Gastrocnemius medialis (tissue), 4 donors: Measurements from ENCODE around the gene SGCD. TPM values are rescaled to one million over a fixed set of nuclear protein-coding genes. Genes with fewer than 3 reads are reported as not detected.
A peak's percentile ranks its signal among the peaks of the same experiment; 100 is the strongest.
"Not testable (repeated sequence)": the region's sequence is repeated elsewhere in the genome, so short reads cannot be mapped to it uniquely, and the experiment has no call there.

ENCODE experiments used
- ATAC-seq, 2 donors: fragments of 150-250 bp; one replicate each; pipeline ENCODE4 v1.9.1; 2016
- DNase-seq, 2 donors: peaks; one replicate each; pipeline ENCODE4 v3.0.0-alpha.2; 2019
- H3K27ac ChIP-seq, 4 donors: fragments of 200-600 bp; sonication (generic); 1 replicate in 1 of 4; 2 replicates in 3 of 4; pipeline ENCODE4 v1.5.1; 2016 to 2018; ENCODE audit warnings: mild to moderate bottlenecking in 2 of 4, moderate library complexity in 1 of 4
- H3K27me3 ChIP-seq, 3 donors: fragments of 200-600 bp; sonication (generic) in 2 of 3; 1 replicate in 1 of 3; 2 replicates in 2 of 3; pipeline versions ENCODE4 v1.5.1 to v1.6.0; 2016 to 2019; ENCODE audit warnings: mild to moderate bottlenecking in 1 of 3, moderate library complexity in 1 of 3
- H3K36me3 ChIP-seq, 2 donors: fragments of 200-600 bp; sonication (generic) in 1 of 2; one replicate each; pipeline ENCODE4 v1.5.1; 2017 to 2018
- H3K4me1 ChIP-seq, 2 donors: fragments of 200-600 bp; sonication (generic) in 1 of 2; one replicate each; pipeline ENCODE4 v1.5.1; 2016 to 2017; ENCODE audit warnings: mild to moderate bottlenecking in 2 of 2
- H3K4me3 ChIP-seq, 4 donors: fragments of 200-600 bp; sonication (generic) in 3 of 4; 1 replicate in 1 of 4; 2 replicates in 3 of 4; pipeline ENCODE4 v1.5.1; 2016 to 2019; ENCODE audit warnings: mild to moderate bottlenecking in 2 of 4
- H3K9me3 ChIP-seq, 3 donors: fragments of 200-600 bp; sonication (generic) in 2 of 3; 1 replicate in 1 of 3; 2 replicates in 2 of 3; pipeline ENCODE4 v1.5.1; 2016 to 2019
- POLR2A ChIP-seq, 2 donors: fragments of 450-650 bp; IDR thresholded peaks; one replicate each; pipeline ENCODE4 v1.6.1; 2017; ENCODE audit warnings: antibody characterized with exemption in 2 of 2, mild to moderate bottlenecking in 2 of 2, moderate library complexity in 2 of 2
- in situ Hi-C, 4 donors: fragments of 200-750 bp; cut with MboI; loops; one replicate each; pipeline versions ENCODE4 v1.15.0 to v1.8.0; 2017; ENCODE audit warnings: low sequenced_read_pairs in 4 of 4
- intact Hi-C: fragments of 100-400 bp; cut with DNase I; formaldehyde crosslinking; loops from one replicate; pipeline ENCODE4 v1.15.1; 2023; ENCODE audit warnings: low total_unique reads
- total RNA-seq, 4 donors: library from RNA; depleted of rRNA; stranded (reverse); fragments of >200 nt; gene quantifications; one replicate each; pipeline versions ENCODE4 v1.1.0 to v1.2.3, GENCODE V29; 2016
- TF ChIP-seq, protein P1 (sequence below), 5 experiments: fragments of 450-650 bp in 3 of 5; fragments of 200-600 bp in 2 of 5; sonication (generic) in 2 of 5; IDR thresholded peaks in 4 of 5; conservative IDR thresholded peaks in 1 of 5; 1 replicate in 4 of 5; 2 replicates in 1 of 5; pipeline ENCODE4 v1.5.1; 2016 to 2019; ENCODE audit warnings: antibody characterized with exemption in 5 of 5, mild to moderate bottlenecking in 3 of 5, moderate library complexity in 3 of 5

Gene SGCD
- total RNA-seq, 4 donors from 2014 or later, result 8.2 to 53.5 (median 35.8) TPM

DNA sequence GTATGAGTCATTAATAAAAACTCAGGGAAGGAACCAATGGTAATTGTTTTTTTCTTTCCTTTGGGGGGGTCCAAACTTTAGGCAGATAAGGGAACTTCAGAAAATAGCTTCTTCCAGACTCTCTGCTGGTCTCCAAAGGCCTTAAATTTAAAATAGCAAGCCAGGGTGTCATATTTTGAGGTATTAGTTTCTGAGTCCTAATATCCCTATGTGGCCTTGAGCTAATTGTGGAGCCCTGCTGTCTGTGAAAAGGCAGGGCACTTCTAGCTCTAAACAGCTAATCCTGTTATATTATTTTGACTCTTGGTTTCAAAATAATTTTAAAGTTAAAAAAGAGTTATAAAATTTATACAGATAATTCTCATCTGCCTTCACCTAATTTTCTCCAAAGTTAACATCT, 327.5 kb downstream of the SGCD start:
- Histone ChIP-seq H3K27ac (peak overlapping the region; percentile 7 to 45 (median 36)), H3K9me3 (no peaks in the 10 kb centered on the region), H3K4me1 (peaks cover 14 to 17% of the 10 kb centered on the region in 2 donors), H3K4me3 (no peak overlapping the region), H3K36me3 (no peaks in the 10 kb centered on the region), H3K27me3 (no peaks in the 10 kb centered on the region)
- TF ChIP-seq POLR2A (IDR thresholded peaks at IDR 0.05), result no peak
- TF ChIP-seq, protein P1, sequence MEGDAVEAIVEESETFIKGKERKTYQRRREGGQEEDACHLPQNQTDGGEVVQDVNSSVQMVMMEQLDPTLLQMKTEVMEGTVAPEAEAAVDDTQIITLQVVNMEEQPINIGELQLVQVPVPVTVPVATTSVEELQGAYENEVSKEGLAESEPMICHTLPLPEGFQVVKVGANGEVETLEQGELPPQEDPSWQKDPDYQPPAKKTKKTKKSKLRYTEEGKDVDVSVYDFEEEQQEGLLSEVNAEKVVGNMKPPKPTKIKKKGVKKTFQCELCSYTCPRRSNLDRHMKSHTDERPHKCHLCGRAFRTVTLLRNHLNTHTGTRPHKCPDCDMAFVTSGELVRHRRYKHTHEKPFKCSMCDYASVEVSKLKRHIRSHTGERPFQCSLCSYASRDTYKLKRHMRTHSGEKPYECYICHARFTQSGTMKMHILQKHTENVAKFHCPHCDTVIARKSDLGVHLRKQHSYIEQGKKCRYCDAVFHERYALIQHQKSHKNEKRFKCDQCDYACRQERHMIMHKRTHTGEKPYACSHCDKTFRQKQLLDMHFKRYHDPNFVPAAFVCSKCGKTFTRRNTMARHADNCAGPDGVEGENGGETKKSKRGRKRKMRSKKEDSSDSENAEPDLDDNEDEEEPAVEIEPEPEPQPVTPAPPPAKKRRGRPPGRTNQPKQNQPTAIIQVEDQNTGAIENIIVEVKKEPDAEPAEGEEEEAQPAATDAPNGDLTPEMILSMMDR (IDR thresholded peaks at IDR 0.05 in 4 of 5, conservative IDR thresholded peaks at IDR 0.05 in 1 of 5), result no peak
- ATAC-seq (peak in 1 of 2 donors; percentile 60), DNase-seq (no peak)
- in situ Hi-C loops (no loop called here), intact Hi-C loops (no loop called here)

DNA sequence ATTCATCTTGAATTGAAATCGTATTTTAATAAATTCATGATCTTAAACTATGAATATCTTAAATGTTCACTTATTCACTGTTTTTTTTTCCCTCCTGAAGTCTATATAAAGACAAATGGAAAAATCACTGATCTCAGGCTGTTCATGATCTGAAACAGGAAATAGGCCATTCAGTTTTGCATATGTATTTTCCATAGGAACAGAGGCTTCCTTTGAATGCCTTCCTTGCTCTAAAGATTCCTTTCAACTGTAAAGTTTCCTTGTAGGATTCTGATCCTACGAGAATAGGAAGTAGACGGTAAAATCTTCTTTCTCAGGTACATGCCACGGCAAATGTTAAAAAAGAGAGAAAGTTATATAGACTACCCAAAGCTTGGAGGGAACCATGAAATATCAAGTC, 328.8 kb downstream of the SGCD start:
- Histone ChIP-seq H3K36me3 (no peaks in the 10 kb centered on the region), H3K4me1 (peaks cover 14 to 17% of the 10 kb centered on the region in 2 donors), H3K4me3 (no peak overlapping the region), H3K27ac (no peak overlapping the region), H3K27me3 (no peaks in the 10 kb centered on the region), H3K9me3 (no peaks in the 10 kb centered on the region)
- DNase-seq, result no peak
- in situ Hi-C loops (no loop called here), intact Hi-C loops (no loop called here)
- ATAC-seq, result no peak
- TF ChIP-seq, protein P1 (IDR thresholded peaks at IDR 0.05 in 4 of 5, conservative IDR thresholded peaks at IDR 0.05 in 1 of 5), result no peak
- TF ChIP-seq POLR2A (IDR thresholded peaks at IDR 0.05), result no peak

DNA sequence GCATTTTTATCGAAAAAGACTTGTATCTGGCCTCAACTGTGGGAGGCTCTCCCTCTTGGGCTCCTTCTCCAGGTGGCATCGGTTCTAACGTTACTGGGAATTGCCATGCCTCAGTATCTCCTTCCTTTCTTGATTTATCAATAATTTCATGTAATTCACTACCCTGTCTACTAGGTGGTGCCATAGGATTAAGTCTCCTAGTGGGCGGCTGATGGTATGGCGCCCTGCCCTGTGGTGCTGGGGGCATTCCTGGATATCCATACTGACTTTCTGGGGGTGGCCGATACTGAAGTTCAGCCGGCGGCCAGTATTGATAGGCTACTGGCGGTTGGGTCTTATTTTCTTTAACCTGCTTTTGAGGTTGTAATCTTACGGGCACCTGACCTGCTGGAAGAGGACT, 337.9 kb downstream of the SGCD start:
- DNase-seq, ATAC-seq, H3K9me3 ChIP-seq, H3K4me1 ChIP-seq, intact Hi-C loops, in situ Hi-C loops, H3K36me3 ChIP-seq, H3K27me3 ChIP-seq, H3K27ac ChIP-seq, H3K4me3 ChIP-seq: not testable (repeated sequence)

DNA sequence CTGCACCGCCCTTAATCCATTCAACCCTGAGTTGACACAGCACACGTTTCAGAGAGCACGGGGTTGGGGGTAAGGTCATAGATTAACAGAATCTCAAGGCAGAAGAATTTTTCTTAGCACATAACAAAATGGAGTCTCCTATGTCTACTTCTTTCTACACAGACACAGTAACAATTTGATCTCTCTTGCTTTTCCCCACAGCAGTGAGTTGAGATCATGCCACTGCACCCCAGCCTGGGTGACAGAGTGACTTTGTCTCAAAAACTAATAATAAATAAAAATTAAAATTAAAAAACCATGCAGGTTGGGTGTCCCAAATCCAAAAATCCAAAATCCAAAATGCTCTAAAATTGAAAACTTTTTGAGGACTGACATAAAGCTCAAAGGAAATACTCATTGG, 339.7 kb downstream of the SGCD start:
- H3K9me3 ChIP-seq, ATAC-seq, DNase-seq, H3K4me3 ChIP-seq, in situ Hi-C loops, H3K27ac ChIP-seq, H3K27me3 ChIP-seq, H3K36me3 ChIP-seq, H3K4me1 ChIP-seq, intact Hi-C loops: not testable (repeated sequence)

DNA sequence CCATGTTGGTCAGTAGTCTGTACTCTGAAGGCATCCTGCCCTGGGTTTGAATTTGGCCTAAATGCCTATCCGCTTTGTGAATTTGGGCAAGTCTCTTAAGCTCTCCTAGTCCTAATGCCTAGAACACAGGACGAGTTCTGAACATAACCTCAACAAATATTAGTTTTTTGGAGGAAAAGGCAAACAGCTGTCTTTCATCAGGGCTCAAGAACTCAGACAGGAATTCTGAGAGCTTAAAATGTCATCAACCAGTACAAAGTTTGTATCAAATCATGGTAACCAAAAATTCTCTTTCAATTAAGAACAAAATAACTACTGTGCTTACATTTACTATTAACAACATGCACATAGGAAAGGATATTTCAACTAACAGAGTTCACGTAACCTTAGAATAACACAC, 340.7 kb downstream of the SGCD start:
- intact Hi-C loops, result no loop called here
- in situ Hi-C loops, result no loop called here
- no peaks in the 10 kb centered on the region for H3K9me3 ChIP-seq

More for the DNA sequence above, 340.7 kb downstream of the SGCD start:
- H3K4me3 ChIP-seq, result no peak overlapping the region
- H3K4me1 ChIP-seq, result peaks cover 0 to 8% of the 10 kb centered on the region in 2 donors
- DNase-seq (no peak), ATAC-seq (no peak)
- H3K27me3 ChIP-seq, result no peaks in the 10 kb centered on the region
- H3K27ac ChIP-seq, result no peak overlapping the region
- H3K36me3 ChIP-seq, result no peaks in the 10 kb centered on the region
- TF ChIP-seq POLR2A (IDR thresholded peaks at IDR 0.05), result no peak
- TF ChIP-seq, protein P1 (IDR thresholded peaks at IDR 0.05 in 4 of 5, conservative IDR thresholded peaks at IDR 0.05 in 1 of 5), result no peak
